Thyroid gland (tissue), 4 donors: ENCODE measurements around the gene ZCCHC3. TPM values are rescaled to one million over a fixed set of nuclear protein-coding genes. Genes with fewer than 3 reads are reported as not detected.
A peak's percentile ranks its signal among the peaks of the same experiment; 100 is the strongest.

ENCODE experiments used
- DNase-seq, 2 donors: peaks; one replicate each; pipeline ENCODE4 v3.0.0-alpha.2; 2019
- H3K27ac ChIP-seq, 3 donors: fragments of 200-600 bp; sonication (generic); 1 replicate in 2 of 3; 2 replicates in 1 of 3; pipeline ENCODE4 v1.5.1; 2016 to 2019; ENCODE audit warnings: mild to moderate bottlenecking in 1 of 3, moderate library complexity in 1 of 3
- H3K27me3 ChIP-seq: fragments of 200-600 bp; sonication (generic); one replicate; pipeline ENCODE4 v1.5.1; 2019
- H3K36me3 ChIP-seq, 2 donors: fragments of 200-600 bp; sonication (generic); one replicate each; pipeline ENCODE4 v1.5.1; 2016 to 2019
- H3K4me1 ChIP-seq, 2 donors: fragments of 200-600 bp; sonication (generic); one replicate each; pipeline ENCODE4 v1.5.1; 2017 to 2019
- H3K4me3 ChIP-seq, 3 donors: fragments of 200-600 bp; sonication (generic); replicated peaks in 1 of 3; 1 replicate in 2 of 3; 2 replicates in 1 of 3; pipeline ENCODE4 v1.5.1; 2016; ENCODE audit warnings: mild to moderate bottlenecking in 1 of 3
- H3K9me3 ChIP-seq: fragments of 200-600 bp; sonication (generic); one replicate; pipeline ENCODE4 v1.5.1; 2017
- POLR2A ChIP-seq, 2 donors: fragments of 450-650 bp; IDR thresholded peaks; one replicate each; pipeline ENCODE4 v1.6.1; 2017; ENCODE audit warnings: antibody characterized with exemption in 2 of 2, mild to moderate bottlenecking in 2 of 2, moderate library complexity in 1 of 2
- whole genome bisulfite sequencing, 2 donors: methylation state at CpG; one replicate each; pipeline ENCODE4 v1.1.5; 2017; 5-methylcytosine and 5-hydroxymethylcytosine counted together
- intact Hi-C: fragments of 100-400 bp; cut with DNase I; formaldehyde crosslinking; loops from one replicate; pipeline ENCODE4 v1.15.1; 2023
- total RNA-seq, 4 donors: library from RNA; depleted of rRNA; stranded (reverse); fragments of >200 nt; gene quantifications; one replicate each; pipeline ENCODE4 v1.2.3, GENCODE V29; 2016
- TF ChIP-seq, protein P1 (sequence below), 6 experiments: fragments of 200-600 bp in 3 of 6; fragments of 450-650 bp in 3 of 6; sonication (generic) in 3 of 6; IDR thresholded peaks; one replicate each; pipeline ENCODE4 v1.5.1; 2016 to 2019; ENCODE audit warnings: antibody characterized with exemption in 6 of 6, mild to moderate bottlenecking in 2 of 6, inconsistent platforms in 1 of 6, moderate library complexity in 1 of 6

Gene ZCCHC3
- total RNA-seq, 4 donors from 2014 or later, result 20.2 to 28.4 (median 22.3) TPM

DNA sequence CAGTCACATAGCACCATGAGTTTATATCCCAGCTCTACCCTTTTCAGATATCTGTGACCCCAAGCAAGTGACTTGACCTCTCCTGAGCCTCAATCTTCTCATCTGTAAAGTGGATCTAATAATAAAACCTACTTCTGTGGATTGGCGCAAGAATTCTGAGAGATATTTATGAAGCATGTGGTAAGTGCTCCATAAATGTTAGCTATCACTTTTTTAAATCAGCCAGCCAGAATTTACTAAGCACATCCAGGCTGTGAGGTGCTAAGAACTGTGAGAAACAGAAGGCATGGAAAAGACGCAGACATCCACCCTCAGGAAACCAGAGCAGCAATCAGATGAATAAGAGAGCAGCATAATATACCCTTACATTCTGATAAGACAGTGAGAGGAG, 7.7 kb upstream of the ZCCHC3 start:
- no peak for DNase-seq
- WGBS, 2 donors, result 45 to 48% methylated on average over 2 of the region's 2 CpGs
- no peaks in the 10 kb centered on the region for H3K27me3 ChIP-seq
- TF ChIP-seq, protein P1, sequence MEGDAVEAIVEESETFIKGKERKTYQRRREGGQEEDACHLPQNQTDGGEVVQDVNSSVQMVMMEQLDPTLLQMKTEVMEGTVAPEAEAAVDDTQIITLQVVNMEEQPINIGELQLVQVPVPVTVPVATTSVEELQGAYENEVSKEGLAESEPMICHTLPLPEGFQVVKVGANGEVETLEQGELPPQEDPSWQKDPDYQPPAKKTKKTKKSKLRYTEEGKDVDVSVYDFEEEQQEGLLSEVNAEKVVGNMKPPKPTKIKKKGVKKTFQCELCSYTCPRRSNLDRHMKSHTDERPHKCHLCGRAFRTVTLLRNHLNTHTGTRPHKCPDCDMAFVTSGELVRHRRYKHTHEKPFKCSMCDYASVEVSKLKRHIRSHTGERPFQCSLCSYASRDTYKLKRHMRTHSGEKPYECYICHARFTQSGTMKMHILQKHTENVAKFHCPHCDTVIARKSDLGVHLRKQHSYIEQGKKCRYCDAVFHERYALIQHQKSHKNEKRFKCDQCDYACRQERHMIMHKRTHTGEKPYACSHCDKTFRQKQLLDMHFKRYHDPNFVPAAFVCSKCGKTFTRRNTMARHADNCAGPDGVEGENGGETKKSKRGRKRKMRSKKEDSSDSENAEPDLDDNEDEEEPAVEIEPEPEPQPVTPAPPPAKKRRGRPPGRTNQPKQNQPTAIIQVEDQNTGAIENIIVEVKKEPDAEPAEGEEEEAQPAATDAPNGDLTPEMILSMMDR (IDR thresholded peaks at IDR 0.05), result no peak
- TF ChIP-seq POLR2A (IDR thresholded peaks at IDR 0.05), result no peak
- intact Hi-C loops, result no loop called here
- no peaks in the 10 kb centered on the region for H3K36me3 ChIP-seq
- H3K4me3 ChIP-seq, result peak overlapping the region; percentile 37 to 63 (median 48)
- no peaks in the 10 kb centered on the region for H3K9me3 ChIP-seq
- peak overlapping the region; percentile 68 to 88 (median 72) for H3K27ac ChIP-seq
- H3K4me1 ChIP-seq, result peaks cover 0 to 9% of the 10 kb centered on the region in 2 donors

DNA sequence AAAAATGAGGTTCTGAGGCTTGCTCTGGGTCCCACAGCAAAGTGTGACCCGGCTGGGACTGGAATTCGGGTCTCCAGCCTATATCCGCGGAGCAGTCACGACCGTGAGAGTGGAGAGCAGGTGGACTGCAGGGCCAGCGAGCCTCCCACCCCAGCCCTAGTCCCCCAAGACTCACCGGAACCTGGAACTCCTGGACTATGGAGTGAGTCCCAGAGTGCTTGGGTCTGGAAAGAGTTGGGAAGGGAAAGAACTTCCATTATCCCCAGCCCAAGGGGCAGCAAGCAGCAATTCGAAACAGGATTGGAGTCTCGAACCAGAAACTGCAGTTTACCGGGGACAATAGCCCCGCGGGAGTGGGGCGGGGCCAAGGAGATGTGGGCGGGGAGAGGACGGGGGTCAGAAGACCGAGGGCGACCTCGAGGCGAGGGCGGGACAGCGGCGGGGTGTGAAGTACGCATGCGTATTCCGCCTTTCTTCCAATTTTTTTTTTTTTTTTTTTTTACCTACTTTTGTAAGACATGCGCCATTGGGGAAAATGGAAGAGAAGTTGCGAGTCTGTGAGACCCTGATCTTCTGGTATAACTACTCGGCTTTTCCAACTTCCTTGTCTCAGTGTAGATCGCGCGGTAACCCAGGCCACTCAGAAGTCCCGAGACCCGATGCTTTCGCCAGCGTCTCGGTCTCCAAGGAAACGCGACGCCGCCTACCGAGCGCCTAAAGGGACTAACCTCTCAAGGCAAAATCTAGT, 7.1 kb upstream of the ZCCHC3 start, which contains the start of gene C20orf96:
C20orf96 (minus strand) TSS at position 667 of the 748 bp plus-strand sequence; CDS start at position 527, 140 bp downstream.
- Histone ChIP-seq H3K4me1 (peaks cover 0 to 9% of the 10 kb centered on the region in 2 donors), H3K27ac (peak within 1 kb of the TSS; percentile 68 to 88 (median 72)), H3K27me3 (no peaks in the 10 kb centered on the region), H3K4me3 (peak within 1 kb of the TSS; percentile 37 to 63 (median 48)), H3K36me3 (no peaks in the 10 kb centered on the region), H3K9me3 (no peaks in the 10 kb centered on the region)
- intact Hi-C loops, result no loop called here
- TF ChIP-seq, protein P1 (IDR thresholded peaks at IDR 0.05), result peak in 4 of 6 experiments; percentile 33 to 46 (median 42)
- TF ChIP-seq POLR2A (IDR thresholded peaks at IDR 0.05), result no peak
- WGBS, 2 donors, result 0 to 1% methylated on average over 42 to 43 of the region's 43 CpGs
- peak; percentile 93 to 94 for DNase-seq

DNA sequence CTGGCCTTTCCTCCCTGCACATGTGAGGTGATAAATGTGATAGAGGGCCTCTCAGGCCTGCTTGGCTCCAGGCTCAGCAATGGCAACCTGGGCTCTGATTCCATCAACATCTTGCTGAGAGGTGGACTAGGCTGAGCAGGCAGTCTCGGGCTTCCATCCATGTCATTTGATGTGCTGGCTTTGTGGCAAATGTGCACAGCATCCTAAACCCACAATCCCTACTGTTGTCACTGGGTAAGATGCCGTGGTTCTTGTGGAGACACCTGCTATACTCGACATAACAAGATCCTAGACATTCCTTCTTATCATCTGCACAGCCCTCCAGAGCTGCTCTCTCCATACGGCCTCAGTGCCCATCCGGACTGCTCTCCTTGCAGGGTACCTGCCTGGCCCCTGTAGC, 2.8 kb upstream of the ZCCHC3 start:
- 85 to 86% methylated on average over 3 to 5 of the region's 5 CpGs for WGBS, 2 donors
- DNase-seq, result no peak
- Histone ChIP-seq H3K4me3 (no peak overlapping the region), H3K4me1 (peaks cover 9 to 13% of the 10 kb centered on the region in 2 donors), H3K36me3 (no peaks in the 10 kb centered on the region), H3K27ac (no peak overlapping the region), H3K9me3 (no peaks in the 10 kb centered on the region), H3K27me3 (no peaks in the 10 kb centered on the region)
- TF ChIP-seq, protein P1 (IDR thresholded peaks at IDR 0.05), result no peak
- TF ChIP-seq POLR2A (IDR thresholded peaks at IDR 0.05), result no peak
- intact Hi-C loops, result no loop called here

DNA sequence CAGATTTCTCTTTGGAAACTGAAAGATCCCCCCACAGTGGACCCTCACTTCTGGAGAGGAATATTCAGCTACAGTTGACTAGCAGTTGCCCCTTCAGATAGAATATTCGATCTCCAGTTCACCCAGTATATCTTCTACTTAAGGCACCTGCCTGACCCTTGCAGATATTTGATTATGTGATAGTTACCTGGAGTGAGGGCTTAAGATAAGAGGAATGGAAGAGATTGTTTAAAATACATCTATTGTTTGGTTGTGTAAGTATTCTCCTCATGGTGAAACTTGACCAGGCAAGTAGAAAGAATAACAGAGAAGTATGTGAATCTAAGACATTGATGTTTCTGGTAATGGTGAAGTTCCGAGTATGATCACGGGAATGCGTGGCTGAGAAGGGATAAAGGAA, 1.6 kb upstream of the ZCCHC3 start:
- no peak for TF ChIP-seq POLR2A (IDR thresholded peaks at IDR 0.05)
- TF ChIP-seq, protein P1 (IDR thresholded peaks at IDR 0.05), result no peak
- Histone ChIP-seq H3K4me3 (no peak overlapping the region), H3K9me3 (no peaks in the 10 kb centered on the region), H3K27ac (no peak overlapping the region), H3K4me1 (peaks cover 20 to 21% of the 10 kb centered on the region in 2 donors), H3K27me3 (no peaks in the 10 kb centered on the region), H3K36me3 (no peaks in the 10 kb centered on the region)
- DNase-seq, result no peak
- intact Hi-C loops, result no loop called here
- 81 to 85% methylated on average over 4 of the region's 4 CpGs for WGBS, 2 donors
